Mucosa of gallbladder (tissue), 1 donor: ENCODE measurements around the gene GRIK4. TPM values are rescaled to one million over a fixed set of nuclear protein-coding genes. Genes with fewer than 3 reads are reported as not detected.
"Not testable (repeated sequence)": the region's sequence is repeated elsewhere in the genome, so short reads cannot be mapped to it uniquely, and the experiment has no call there.

ENCODE experiments used
- DNase-seq: peaks from one replicate; pipeline ENCODE4 v3.0.0-alpha.2; 2020; ENCODE audit warnings: low spot score
- total RNA-seq: library from RNA; stranded (reverse); gene quantifications from one replicate; pipeline ENCODE4 v1.2.1, GENCODE V29; 2021
- donor health status: DM: no; HTN: no; CAD: no.

Gene GRIK4
- total RNA-seq, 1 donor from 2014 or later: 2.9 TPM

DNA sequence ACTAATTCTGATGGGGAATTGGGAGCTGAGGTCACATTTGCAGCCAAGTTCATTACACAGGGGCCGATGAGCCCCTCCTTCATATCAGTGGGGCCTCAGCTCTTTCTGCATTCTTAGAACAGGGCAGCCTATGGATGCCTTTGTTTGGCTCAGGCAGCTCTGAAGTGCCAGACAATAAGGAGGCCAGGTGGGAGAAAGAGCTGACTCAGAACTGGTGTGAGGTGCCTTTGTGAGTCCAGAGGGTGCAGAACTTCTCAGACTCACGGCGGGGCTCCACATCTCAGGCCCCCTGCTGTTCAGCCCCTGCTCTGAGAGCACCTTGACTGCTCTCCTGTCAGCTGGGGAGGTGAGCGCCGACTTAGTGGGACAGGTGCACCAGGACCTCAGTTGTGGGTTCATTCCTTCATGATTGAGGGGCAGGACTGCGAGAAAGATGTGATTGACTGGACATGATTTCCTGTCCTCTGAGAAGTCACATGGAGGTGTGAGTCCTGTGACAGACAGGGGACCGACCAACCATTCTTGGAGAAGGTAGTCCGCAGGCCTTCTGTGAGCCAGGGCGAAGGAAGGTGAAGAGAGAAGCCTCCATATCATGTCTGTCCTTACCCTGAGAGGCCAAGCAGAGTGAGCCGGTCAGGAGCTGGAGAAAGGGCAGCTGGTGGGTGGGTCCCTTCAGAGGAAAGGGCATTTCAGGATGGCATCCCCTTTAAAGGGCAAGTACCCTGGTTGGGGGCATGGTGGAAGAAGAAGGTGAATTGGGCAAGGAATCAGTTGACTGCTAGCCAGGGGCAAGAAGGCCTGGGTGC is 267.3 kb downstream of the GRIK4 start:
- DNase-seq: no peak

DNA sequence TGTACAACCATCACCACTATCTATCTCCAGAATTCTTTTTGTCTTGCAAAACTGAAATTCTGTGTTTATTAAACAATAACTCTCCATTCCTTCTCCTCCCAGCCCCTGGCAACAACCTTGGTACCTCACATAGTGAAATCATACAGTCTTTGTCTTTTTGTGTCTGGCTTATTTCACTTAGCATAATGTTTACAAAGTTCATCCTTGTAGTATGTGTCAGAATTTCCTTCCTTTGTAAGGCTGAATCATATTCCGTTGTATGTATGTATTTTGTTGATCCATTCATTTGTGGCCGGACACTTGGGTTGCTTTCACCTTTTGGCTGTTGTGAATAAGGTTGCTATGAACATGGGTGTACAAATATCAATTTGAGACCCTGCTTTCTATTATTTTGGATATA is 268.7 kb downstream of the GRIK4 start:
- DNase-seq: no peak

DNA sequence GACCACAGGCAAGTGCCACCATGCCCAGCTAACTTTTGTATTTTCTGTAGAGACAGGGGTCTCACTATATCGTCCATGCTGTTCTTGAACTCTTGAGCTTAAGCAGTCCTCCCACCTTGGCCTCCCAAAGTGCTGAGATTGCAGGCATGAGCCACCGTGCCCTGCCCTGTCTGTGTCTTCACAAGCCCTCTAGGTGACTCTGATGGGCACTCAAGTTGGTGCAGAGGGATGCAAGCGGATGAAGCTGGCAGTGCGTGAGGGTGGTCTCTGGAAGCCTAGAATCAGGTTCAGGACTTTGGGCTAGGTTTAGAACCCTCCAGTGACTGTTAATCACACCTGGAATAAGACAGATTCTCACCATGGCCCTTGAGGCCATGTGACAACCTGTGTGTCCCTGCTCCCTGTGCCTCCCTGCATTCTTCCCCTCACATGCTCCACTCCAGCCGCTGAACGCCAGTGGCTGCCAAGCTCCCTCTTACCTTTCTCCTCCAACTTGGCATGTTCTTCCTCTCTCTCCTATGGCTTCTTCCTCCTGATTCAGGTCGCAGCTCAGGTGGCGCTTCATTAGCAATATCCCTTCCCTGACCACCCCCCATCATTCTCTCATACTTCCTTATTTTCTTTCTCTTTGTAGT is 270.1 kb downstream of the GRIK4 start:
- no peak for DNase-seq

DNA sequence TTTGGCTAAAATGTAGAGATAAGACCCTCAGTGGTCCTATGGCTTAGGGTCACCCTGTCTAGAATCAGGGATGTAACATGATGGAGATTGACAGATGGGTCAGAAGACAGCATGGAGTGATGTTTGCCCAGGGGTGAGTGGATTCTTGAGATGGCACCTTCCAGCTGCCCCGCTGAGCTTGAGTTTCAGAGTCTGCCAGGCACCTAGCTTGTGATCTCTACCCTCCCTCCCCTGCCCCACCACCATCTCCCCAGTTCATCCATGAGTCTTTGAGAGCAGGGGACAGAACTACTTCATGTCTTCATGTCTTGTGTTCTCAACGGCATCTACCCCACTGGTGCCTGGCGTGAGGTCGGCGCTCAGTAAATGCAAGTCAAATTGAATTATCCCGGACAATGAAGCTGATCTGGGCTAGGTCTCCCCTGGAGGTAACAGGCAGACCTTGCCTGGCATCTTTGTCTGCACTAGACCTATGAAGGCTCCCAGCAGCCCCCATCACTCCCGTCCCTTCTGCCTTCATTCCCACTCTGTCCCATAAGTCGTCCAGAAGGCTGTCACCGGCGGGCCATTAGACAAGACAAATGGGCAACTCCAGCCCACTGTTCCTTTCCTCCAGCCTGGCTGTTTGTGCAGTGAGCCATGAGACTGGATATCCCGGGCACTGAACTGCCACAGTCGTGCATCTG is 273.2 kb downstream of the GRIK4 start:
- DNase-seq: no peak

DNA sequence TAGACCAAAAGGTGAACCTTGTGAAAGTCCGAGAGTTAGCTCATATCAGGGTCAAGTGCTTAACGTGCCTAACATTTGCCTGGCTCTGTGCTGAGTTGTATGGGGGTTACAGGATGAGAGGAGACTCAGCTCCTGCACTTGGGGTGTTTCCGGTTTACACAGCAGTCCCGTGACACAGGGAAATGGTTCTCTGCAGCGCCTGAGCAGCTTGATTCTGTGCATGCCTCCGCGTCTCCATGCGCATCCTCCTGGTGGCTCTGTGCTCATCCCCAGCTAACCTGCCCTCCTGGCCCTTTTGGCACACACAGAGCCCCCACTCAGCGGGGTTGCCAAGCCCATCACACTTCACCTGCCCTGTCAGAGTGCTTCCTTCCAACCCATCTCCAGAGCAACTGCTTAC is 274.0 kb downstream of the GRIK4 start:
- no peak for DNase-seq

DNA sequence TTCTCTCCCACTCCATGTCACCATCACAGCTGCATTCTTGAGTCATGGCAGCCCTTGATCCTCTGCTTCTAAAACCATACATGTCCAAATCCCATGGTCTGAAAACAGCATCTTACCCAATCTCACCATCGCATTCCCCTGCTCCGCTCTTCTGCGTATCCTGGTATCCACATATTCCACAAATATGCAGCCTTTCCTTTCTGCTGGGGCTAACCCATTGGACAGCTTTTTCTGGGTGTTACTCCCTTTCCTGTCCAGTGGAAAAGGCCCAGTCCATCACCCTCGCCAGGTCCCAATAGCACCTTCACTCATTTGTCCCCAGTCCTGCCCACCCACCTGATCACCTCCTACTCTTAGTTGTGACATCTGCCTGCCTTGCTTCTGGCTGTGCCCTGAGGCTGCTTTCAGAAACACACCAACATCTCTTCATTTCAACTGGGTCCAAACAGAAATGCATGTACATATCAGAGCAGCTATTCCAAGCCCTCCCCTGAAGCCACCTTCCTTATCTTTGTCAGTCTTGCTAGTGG is 274.7 kb downstream of the GRIK4 start:
- no peak for DNase-seq

DNA sequence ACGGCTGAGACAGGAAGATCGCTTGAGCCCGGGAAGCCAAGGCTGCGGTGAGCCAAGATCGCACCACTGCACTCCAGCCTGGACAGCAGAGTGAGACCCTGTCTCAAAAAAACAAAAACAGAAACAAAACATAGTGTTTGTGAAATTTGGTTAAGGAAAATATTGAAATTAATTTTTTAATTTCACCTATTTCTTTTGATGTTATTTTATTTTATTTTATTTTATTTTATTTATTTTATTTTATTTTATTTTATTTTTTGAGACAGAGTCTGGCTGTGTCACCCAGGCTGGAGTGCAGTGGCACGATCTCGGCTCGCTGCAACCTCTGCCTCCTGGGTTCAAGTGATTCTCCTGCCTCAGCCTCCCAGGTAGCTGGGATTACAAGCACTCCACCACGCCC is 275.7 kb downstream of the GRIK4 start:
- not testable (repeated sequence) for DNase-seq

DNA sequence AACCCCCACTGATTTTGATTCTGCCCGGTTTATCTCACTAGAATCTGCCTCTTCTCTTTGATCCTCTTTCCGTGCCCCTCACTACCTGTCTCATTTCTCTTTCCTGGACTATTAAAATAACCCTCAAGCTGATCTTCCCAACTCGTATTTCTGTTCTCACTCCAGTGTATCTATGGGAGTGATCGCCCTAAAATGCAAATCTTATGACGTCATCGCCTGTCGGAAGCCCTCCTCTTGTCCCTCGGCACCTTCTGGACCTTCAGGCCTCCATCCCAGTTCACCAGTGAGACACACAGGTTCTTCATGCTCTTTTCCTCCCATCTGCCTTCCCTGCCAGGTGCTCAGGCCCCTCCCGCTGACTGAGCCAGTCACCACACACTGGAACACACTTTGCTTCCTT is 277.8 kb downstream of the GRIK4 start:
- DNase-seq: no peak

DNA sequence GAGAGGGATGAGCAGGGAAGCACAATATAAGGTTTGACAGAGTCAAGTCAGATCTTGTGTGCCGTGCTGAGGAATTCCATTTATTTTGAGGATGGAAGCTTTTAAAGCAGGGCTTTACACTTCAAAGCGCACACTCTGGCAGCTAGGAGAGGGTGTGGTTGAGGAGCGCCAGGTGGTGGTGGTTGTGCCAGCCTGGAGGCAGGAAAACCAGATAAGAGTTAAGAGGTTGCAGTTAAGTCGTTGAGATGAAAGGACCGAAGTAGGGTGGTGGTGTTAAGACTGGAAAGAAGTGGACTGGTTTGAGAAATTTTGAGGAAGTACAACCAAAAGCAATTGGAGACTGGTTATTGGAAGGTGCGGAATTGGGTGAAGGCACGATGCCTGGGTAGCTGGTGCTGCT is 280.8 kb downstream of the GRIK4 start:
- no peak for DNase-seq

DNA sequence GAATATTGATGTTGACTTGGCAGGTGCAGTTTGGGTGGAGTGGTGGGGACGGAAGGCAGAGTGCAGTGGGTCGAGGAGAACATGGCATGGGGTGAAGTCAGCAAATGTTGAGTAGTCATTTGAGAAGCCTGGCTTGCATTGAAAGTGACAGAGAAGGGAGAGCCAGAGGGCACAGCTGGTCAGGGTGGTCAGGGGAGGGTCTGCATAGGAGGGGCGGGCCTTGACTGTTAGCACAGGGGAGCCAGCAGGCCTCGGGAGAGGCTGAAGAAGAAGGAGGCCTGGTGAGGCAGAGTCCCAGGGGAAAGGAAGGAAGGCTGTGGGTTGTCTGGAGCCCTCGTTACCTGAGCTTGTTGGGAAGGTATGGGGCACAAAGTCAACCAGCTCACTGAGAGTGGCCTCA is 281.6 kb downstream of the GRIK4 start:
- DNase-seq: no peak

DNA sequence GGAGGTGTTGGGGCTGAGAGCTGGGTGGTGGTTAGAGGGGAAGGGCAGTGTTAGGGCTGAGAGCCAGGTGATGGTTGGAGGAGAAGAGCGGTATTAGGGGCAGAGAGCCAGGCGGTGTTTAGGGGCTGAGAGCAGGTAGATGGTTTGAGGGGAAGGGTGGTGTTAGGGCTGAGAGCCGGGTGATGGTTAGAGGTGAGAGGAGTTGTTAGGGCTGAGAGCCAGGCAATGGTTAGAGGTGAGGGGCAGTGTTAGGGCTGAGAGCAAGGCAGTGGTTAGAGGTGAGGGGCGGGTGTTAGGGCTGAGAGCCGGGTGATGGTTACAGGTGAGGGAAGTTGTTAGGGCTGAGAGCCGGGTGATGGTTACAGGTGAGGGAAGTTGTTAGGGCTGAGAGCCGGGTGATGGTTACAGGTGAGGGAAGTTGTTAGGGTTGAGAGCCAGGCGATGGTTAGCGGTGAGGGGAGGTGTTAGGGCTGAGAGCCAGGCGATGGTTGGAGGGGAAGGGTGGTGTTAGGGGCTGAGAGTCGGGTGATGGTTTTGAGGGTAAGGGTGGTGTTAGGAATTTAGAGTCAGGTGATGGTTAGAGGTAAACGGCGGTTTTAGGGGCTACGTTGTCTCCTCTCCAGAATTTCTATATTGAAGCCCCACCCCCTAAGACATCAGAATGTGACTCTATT is 282.4 kb downstream of the GRIK4 start:
- DNase-seq: no peak

DNA sequence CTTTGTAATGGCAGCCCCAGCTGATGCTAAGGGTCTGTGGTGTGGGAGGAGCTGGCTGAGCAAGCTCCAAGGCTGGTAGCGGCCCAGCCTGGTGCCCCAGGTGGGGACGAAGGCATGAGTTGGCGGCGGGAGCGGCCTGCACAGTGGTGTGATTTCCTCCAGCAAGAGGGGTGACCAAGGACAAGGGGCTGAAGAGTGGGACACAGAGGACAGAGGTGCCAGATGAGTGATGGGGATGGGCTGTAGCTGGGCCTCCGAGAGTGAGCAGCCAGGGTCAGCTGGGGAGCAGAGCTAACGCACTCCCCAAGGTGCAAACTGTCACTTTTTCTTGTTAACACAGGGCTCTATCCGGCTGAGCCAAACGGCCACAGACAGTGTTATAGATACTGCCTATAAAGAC is 283.2 kb downstream of the GRIK4 start:
- DNase-seq: no peak

DNA sequence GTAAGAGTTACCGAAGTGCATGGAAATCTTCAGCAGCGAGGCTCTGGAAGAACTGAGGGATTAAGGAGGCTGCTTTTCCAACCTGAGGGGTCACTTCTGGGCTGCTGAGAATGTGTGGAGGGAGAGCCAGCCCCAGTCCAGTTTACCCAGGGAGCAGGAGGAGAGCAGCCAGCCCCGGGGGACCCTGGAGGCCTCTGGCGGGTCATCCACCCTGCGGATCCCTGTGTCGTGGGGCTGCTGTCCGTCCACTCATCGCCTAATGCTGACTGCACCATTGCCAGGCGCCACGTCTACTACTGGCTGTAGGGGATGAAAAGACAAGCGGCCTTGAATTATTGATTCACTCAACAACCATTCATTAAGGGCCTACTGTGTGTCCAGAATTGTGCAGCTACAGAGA is 283.6 kb downstream of the GRIK4 start:
- DNase-seq: no peak

DNA sequence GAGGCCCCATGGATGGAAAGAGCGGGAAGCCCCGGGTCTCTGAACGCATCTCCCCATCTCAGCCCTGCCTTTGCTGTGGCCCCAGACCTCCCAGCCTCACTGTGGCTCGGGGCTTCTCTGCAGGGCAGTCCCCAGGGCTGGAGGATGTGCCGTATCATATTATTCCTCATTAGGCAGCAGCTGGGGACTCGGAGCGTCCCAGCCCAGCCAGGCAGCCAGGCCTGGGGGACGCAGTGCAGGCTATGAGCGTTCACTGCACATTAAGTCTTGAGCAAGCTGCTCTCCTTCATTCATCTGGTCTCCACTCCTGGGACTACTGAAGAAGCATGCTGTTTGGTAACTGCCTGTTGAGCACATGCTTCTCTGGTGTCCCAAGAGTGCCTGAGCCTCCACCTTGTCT is 285.6 kb downstream of the GRIK4 start:
- no peak for DNase-seq

DNA sequence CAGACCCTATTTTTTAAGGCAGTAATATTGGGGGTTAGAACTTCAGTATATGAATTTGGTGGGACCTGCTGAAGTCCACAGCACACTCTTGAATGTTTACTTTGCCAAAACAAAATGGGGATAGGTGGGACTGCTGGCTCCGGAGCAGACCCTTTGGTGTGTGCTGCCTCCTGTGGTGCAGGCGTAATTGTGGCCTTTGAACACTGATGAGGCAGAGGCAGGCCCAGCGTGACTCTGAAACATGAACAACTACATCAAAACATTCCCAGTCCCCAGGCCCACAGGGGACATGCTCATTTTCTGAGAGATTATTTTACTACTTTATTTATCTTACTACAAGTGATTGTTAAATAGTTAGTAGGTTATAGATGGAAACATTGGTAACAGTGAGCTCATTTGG is 287.3 kb downstream of the GRIK4 start:
- no peak for DNase-seq

DNA sequence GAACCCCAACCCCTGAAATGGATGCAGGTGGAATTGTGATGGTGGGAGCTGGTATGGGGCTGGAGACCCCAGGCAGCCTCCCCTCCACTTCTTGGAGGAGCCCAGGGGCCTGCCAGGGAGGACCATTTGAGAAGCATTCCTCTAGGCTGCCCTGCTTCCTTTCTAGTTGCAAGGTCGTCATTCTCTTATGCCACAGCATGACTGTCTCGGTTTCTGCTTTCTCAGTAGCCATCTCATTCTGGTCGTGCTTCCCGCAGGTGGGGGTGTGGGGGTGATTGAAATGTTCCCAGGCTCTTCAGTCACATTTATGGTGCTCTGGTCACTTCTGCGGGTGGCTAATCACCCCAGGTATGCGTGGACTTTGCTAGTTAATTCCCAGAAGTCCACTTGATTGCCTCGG is 288.7 kb downstream of the GRIK4 start:
- DNase-seq: no peak

DNA sequence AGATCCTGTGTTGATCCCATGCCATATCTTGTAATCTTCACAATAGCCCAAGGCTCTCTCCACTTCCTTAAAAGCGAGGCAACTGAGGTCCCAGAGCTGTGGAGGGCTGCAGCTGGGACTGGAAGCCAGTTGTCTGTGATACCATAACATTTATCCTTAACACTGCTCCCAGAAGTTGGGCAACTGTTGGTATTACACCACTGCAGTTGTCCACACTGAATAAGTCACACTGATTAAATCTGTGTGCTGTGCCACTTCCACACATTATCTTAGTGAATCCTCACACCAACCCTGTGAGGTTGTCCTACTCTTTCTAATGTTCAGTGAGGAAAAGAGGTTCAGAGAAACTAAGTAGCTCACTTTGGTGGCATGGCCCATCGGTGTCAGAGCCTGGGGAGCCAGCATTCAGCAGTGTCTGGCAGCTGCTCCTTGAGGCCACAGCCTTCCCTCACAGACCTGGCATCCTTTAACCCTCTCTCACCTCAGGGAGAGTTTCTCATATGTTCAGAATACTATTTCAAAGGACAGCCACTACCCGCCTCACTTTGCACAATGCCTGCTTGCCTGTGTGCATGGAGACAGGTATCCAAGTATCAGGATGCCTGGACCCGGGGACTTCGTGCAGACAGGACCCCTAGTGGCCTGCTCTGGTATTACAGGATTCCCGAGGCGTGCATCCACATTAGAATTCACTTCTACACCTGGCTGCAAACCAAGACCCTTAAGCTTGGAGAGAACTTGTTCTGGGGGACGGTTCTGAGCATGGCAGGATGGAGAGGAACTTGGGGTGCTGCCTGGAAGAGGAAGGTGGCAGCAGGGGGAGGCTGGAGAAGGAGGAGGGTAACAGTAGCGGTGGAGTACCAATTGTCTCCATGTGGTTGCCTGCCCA is 290.5 kb downstream of the GRIK4 start:
- peak; percentile 59 for DNase-seq

DNA sequence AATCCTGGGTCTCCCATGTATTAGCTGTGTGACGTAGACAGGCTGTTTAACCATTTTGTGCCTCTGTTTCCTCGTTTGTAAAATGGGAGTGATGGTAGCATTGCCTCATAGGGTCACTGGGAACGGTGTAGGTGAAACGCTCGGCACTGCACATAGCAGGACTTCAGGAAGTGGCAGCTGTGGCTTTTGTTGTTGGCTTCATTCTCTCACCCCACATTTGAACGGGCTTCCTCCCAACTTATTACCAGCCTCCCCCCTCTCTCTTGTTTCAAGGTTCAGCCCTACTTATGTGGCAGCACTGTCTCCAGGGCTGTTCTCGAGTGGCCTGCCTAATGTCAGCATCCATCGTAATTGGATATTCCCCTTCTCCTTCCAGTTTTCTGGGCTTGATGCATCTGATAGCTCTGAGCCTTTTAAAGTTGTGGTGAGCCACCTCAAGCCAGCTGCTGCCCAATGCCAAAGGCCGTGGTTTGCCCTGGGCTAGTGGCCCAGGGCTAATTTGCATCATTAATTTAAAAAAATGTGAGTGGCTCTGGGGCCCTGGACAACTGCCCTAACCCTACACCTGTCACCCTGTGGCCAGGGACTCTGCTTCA is 294.5 kb downstream of the GRIK4 start:
- DNase-seq: no peak

DNA sequence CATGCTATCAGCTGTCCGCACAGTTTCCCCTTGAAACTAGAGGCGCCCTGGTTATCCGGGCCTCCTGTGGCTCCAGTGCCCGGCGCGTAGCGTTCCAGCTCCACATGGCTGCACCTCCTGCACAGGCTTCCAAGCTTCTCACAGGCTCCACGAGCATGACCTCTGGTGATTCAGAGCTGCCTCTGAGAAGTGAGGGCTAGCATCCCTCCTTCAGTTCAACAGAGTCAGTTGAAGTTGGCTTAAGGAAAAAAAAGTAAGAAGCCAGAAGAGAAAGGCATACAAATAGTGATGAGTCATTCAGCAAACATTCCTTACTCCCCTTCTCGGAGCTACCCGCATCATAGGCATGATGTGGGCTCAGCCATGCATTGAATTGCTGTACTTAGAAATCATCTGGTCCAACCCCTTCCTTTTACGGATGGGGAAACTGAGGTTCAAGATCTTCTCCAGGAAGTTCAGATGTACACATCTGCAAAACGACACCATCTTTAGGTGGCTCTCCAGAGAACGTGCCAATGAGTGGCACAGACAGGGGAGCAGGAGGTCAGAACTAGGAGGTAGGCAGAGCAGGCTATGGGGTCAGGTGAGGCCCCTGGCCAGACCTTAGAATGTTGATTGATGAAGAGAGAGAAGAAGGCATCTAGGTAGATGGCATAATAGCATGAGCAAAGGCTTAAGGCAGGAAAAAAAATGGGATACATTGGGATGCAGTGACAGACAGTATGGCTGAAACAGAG is 296.0 kb downstream of the GRIK4 start:
- no peak for DNase-seq

DNA sequence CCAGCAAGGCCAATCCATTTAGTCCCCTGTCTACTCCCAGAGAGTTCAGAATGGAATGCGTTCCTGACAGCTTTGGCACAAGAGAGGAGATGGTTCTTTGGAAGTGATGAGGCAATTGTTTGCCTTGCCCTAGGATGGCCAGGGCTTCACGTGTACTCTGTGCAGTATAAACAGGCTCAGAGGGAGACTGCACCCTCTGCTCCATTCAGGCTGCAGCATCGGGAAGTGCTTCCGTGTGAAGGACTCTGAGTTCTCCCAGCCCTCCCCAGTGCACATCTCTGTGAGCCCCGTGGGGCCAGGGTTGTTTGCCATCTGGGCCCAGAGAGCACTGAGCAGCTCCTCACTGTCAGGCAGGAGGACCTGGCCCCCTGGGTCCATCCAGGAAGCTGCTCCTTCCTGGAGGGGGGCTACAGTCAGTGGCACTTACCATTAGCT is 297.1 kb downstream of the GRIK4 start:
- DNase-seq: no peak
